Mesendoderm (in vitro differentiated cells): ENCODE data around the gene SMPD1.

ENCODE experiments used
- DNase-seq: peaks from one replicate; pipeline ENCODE4 v3.0.0; 2013
- H2AK5ac ChIP-seq: 2 replicates; pipeline ENCODE4 v1.6.1; 2013; ENCODE audit warnings: low read length, inconsistent platforms
- H2BK120ac ChIP-seq: 2 replicates; pipeline ENCODE4 v1.6.1; 2013; ENCODE audit warnings: low read depth, mild to moderate bottlenecking, low read length, moderate library complexity, mixed read lengths
- H2BK15ac ChIP-seq: replicated peaks from 2 replicates; pipeline ENCODE4 v1.6.1; 2013; ENCODE audit warnings: low read depth, mild to moderate bottlenecking, moderate library complexity
- H2BK5ac ChIP-seq: 2 replicates; pipeline ENCODE4 v1.6.1; 2013; ENCODE audit warnings: low read length, inconsistent platforms
- H3K18ac ChIP-seq: 2 replicates; pipeline ENCODE4 v1.6.1; 2013; ENCODE audit warnings: mild to moderate bottlenecking, low read length, mixed read lengths
- H3K23ac ChIP-seq: one replicate; pipeline ENCODE4 v1.6.1; 2013; ENCODE audit warnings: low read length
- H3K27ac ChIP-seq: 2 replicates; pipeline ENCODE4 v1.5.1; 2013; ENCODE audit warnings: low read depth, mild to moderate bottlenecking, inconsistent platforms, low read length, moderate library complexity
- H3K27me3 ChIP-seq: 2 replicates; pipeline ENCODE4 v1.6.1; 2013; ENCODE audit warnings: low read length, control low read depth, mild to moderate bottlenecking, inconsistent platforms; ENCODE audit not compliant: insufficient read depth, poor library complexity
- H3K36me3 ChIP-seq: 2 replicates; pipeline ENCODE4 v1.6.1; 2013; ENCODE audit warnings: low read length, inconsistent platforms; ENCODE audit not compliant: control insufficient read depth, insufficient read depth
- H3K4ac ChIP-seq: one replicate; pipeline ENCODE4 v1.6.1; 2013; ENCODE audit warnings: low read depth, mild to moderate bottlenecking, low read length, moderate library complexity
- H3K4me1 ChIP-seq: 2 replicates; pipeline ENCODE4 v1.6.1; 2013; ENCODE audit warnings: low read depth, low read length, inconsistent platforms; ENCODE audit not compliant: control insufficient read depth
- H3K4me2 ChIP-seq: 2 replicates; pipeline ENCODE4 v1.6.1; 2013; ENCODE audit warnings: low read length
- H3K4me3 ChIP-seq: 2 replicates; pipeline ENCODE4 v1.5.1; 2013; ENCODE audit warnings: mild to moderate bottlenecking, low read length
- H3K56ac ChIP-seq: one replicate; pipeline ENCODE4 v1.6.1; 2013; ENCODE audit warnings: low read length
- H3K79me1 ChIP-seq: 2 replicates; pipeline ENCODE4 v1.6.1; 2013; ENCODE audit warnings: low read length, inconsistent platforms
- H3K79me2 ChIP-seq: 2 replicates; pipeline ENCODE4 v1.6.1; 2013; ENCODE audit warnings: mild to moderate bottlenecking, low read length; ENCODE audit not compliant: control insufficient read depth, insufficient read depth
- H3K9ac ChIP-seq: 2 replicates; pipeline ENCODE4 v1.6.1; 2013; ENCODE audit warnings: low read length, inconsistent platforms
- H4K5ac ChIP-seq: one replicate; pipeline ENCODE4 v1.6.1; 2013; ENCODE audit warnings: low read length
- H4K8ac ChIP-seq: one replicate; pipeline ENCODE4 v1.6.1; 2013; ENCODE audit warnings: low read depth, mild to moderate bottlenecking, control low read depth, low read length, moderate library complexity
- WGBS: extraction: QIAGEN DNeasy Blood & Tissue Kit; methylation state at CpG from one replicate; pipeline ENCODE4 v1.1.7; 2013; ENCODE audit warnings: low lambda C conversion rate, missing lambda C conversion rate; ENCODE audit not compliant: insufficient coverage; ENCODE audit errors: extremely low coverage; 5-methylcytosine and 5-hydroxymethylcytosine counted together

SMPD1 gene

GRCh38 chr11:6362185-6362872 is 27.9 kb upstream of the SMPD1 start:
- Histone ChIP-seq H2AK5ac (no peak overlapping the region), H4K8ac (no peak overlapping the region), H3K18ac (no peak overlapping the region), H3K56ac (no peak overlapping the region), H3K9ac (no peak overlapping the region), H3K4me1 (peaks cover 2% of the 10 kb centered on the region), H3K4me3 (no peak overlapping the region), H3K27ac (no peak overlapping the region), H4K5ac (no peak overlapping the region), H3K79me2 (no peaks in the 10 kb centered on the region), H3K4me2 (no peak overlapping the region), H3K23ac (no peak overlapping the region), H3K27me3 (no peaks in the 10 kb centered on the region), H3K4ac (no peak overlapping the region), H2BK120ac (no peak overlapping the region), H2BK5ac (no peak overlapping the region), H2BK15ac (no peak overlapping the region), H3K36me3 (no peaks in the 10 kb centered on the region), H3K79me1 (no peaks in the 10 kb centered on the region)
- no CpG with 5 or more reads among the region's 5 CpGs for WGBS
- no peak for DNase-seq

GRCh38 chr11:6362873-6363678 is 27.2 kb upstream of the SMPD1 start:
- Histone ChIP-seq H2BK5ac (no peak overlapping the region), H3K9ac (no peak overlapping the region), H4K5ac (no peak overlapping the region), H3K23ac (no peak overlapping the region), H3K18ac (no peak overlapping the region), H3K79me1 (no peaks in the 10 kb centered on the region), H2AK5ac (no peak overlapping the region), H3K27ac (no peak overlapping the region), H3K4me3 (no peak overlapping the region), H3K4ac (no peak overlapping the region), H3K27me3 (no peaks in the 10 kb centered on the region), H3K79me2 (no peaks in the 10 kb centered on the region), H3K56ac (no peak overlapping the region), H3K4me2 (no peak overlapping the region), H3K4me1 (peaks cover 2% of the 10 kb centered on the region), H2BK120ac (no peak overlapping the region), H3K36me3 (no peaks in the 10 kb centered on the region), H2BK15ac (no peak overlapping the region), H4K8ac (no peak overlapping the region)
- DNase-seq = peak; percentile 92
- WGBS = no CpG with 5 or more reads among the region's 6 CpGs

GRCh38 chr11:6365659-6366058 is 24.6 kb upstream of the SMPD1 start:
- Histone ChIP-seq H3K9ac (no peak overlapping the region), H3K79me2 (no peaks in the 10 kb centered on the region), H3K56ac (peak overlapping the region; percentile 37), H3K4me1 (peaks cover 2% of the 10 kb centered on the region), H4K5ac (no peak overlapping the region), H2BK15ac (no peak overlapping the region), H3K27ac (no peak overlapping the region), H3K27me3 (no peaks in the 10 kb centered on the region), H3K36me3 (no peaks in the 10 kb centered on the region), H3K4me2 (no peak overlapping the region), H3K4me3 (no peak overlapping the region), H3K4ac (no peak overlapping the region), H2BK120ac (no peak overlapping the region), H2BK5ac (no peak overlapping the region), H3K23ac (no peak overlapping the region), H4K8ac (no peak overlapping the region), H3K79me1 (no peaks in the 10 kb centered on the region), H2AK5ac (peak overlapping the region; percentile 54), H3K18ac (no peak overlapping the region)
- DNase-seq = no peak
- no CpG with 5 or more reads among the region's 2 CpGs for WGBS

GRCh38 chr11:6371825-6372224 is 18.4 kb upstream of the SMPD1 start:
- peak; percentile 88 for DNase-seq
- Histone ChIP-seq H3K36me3 (no peaks in the 10 kb centered on the region), H2BK5ac (peak overlapping the region; percentile 78), H2BK120ac (no peak overlapping the region), H4K8ac (no peak overlapping the region), H3K4me2 (no peak overlapping the region), H3K4me1 (peaks cover 9% of the 10 kb centered on the region), H3K4me3 (no peak overlapping the region), H2AK5ac (peak overlapping the region; percentile 78), H3K18ac (no peak overlapping the region), H3K27me3 (no peaks in the 10 kb centered on the region), H4K5ac (no peak overlapping the region), H3K79me2 (no peaks in the 10 kb centered on the region), H2BK15ac (no peak overlapping the region), H3K56ac (peak overlapping the region; percentile 64), H3K23ac (no peak overlapping the region), H3K79me1 (no peaks in the 10 kb centered on the region), H3K4ac (no peak overlapping the region), H3K9ac (no peak overlapping the region), H3K27ac (no peak overlapping the region)
- WGBS = no CpG with 5 or more reads among the region's 6 CpGs

DNA sequence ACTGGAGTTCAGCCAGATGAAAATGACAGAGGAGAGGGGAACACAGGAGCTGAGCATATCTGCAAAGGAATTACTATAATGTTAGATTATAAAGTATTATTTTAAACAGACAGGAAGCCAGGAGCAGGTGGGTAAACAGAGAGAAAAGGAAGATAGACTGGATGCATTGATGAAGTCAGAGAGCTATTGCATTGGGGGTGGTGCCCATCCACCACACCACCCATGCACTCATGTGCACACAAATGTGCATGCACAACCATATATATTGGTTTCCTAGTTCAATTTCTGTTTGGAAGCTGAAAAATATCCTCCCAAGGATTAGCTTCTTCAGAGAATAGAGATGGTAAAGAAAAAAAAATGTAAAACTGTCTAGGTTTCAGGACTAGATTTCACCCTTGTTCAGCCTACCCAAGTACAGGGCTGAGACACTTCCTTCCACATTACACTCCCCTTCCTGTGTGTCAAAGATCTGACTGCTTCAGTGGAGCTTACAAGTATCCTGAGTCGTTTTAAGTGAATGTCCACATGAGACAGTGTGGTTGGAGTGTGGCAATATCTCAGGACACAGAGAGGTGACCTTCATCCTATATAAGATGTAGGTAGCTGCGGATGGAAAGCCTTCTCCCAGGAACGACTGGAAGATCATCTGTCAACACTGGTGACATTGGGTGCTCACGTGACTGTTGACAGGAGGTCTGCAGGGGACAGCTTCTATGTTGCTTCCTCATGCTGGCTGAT is 12.2 kb upstream of the SMPD1 start:
- Histone ChIP-seq H3K36me3 (no peaks in the 10 kb centered on the region), H2BK5ac (no peak overlapping the region), H3K4me2 (no peak overlapping the region), H3K27me3 (no peaks in the 10 kb centered on the region), H3K56ac (no peak overlapping the region), H3K27ac (no peak overlapping the region), H4K8ac (no peak overlapping the region), H2AK5ac (no peak overlapping the region), H2BK15ac (no peak overlapping the region), H3K4me3 (no peak overlapping the region), H3K4ac (no peak overlapping the region), H2BK120ac (no peak overlapping the region), H3K9ac (no peak overlapping the region), H3K18ac (no peak overlapping the region), H3K23ac (no peak overlapping the region), H3K79me2 (no peaks in the 10 kb centered on the region), H3K79me1 (no peaks in the 10 kb centered on the region), H4K5ac (no peak overlapping the region), H3K4me1 (no peaks in the 10 kb centered on the region)
- no peak for DNase-seq
- WGBS = no CpG with 5 or more reads among the region's 4 CpGs
